Mesendoderm (in vitro differentiated cells): ENCODE data around the gene DYNC1I2. TPM values are rescaled to one million over a fixed set of nuclear protein-coding genes. Genes with fewer than 3 reads are reported as not detected.

Experiments used
- DNase-seq: peaks from one replicate; pipeline ENCODE4 v3.0.0; 2013
- H2AK5ac ChIP-seq: 2 replicates; pipeline ENCODE4 v1.6.1; 2013; ENCODE audit warnings: low read length, inconsistent platforms
- H2BK120ac ChIP-seq: 2 replicates; pipeline ENCODE4 v1.6.1; 2013; ENCODE audit warnings: low read depth, mild to moderate bottlenecking, low read length, moderate library complexity, mixed read lengths
- H2BK15ac ChIP-seq: replicated peaks from 2 replicates; pipeline ENCODE4 v1.6.1; 2013; ENCODE audit warnings: low read depth, mild to moderate bottlenecking, moderate library complexity
- H2BK5ac ChIP-seq: 2 replicates; pipeline ENCODE4 v1.6.1; 2013; ENCODE audit warnings: low read length, inconsistent platforms
- H3K18ac ChIP-seq: 2 replicates; pipeline ENCODE4 v1.6.1; 2013; ENCODE audit warnings: mild to moderate bottlenecking, low read length, mixed read lengths
- H3K23ac ChIP-seq: one replicate; pipeline ENCODE4 v1.6.1; 2013; ENCODE audit warnings: low read length
- H3K27ac ChIP-seq: 2 replicates; pipeline ENCODE4 v1.5.1; 2013; ENCODE audit warnings: low read depth, mild to moderate bottlenecking, inconsistent platforms, low read length, moderate library complexity
- H3K27me3 ChIP-seq: 2 replicates; pipeline ENCODE4 v1.6.1; 2013; ENCODE audit warnings: low read length, control low read depth, mild to moderate bottlenecking, inconsistent platforms; ENCODE audit not compliant: insufficient read depth, poor library complexity
- H3K36me3 ChIP-seq: 2 replicates; pipeline ENCODE4 v1.6.1; 2013; ENCODE audit warnings: low read length, inconsistent platforms; ENCODE audit not compliant: control insufficient read depth, insufficient read depth
- H3K4ac ChIP-seq: one replicate; pipeline ENCODE4 v1.6.1; 2013; ENCODE audit warnings: low read depth, mild to moderate bottlenecking, low read length, moderate library complexity
- H3K4me1 ChIP-seq: 2 replicates; pipeline ENCODE4 v1.6.1; 2013; ENCODE audit warnings: low read depth, low read length, inconsistent platforms; ENCODE audit not compliant: control insufficient read depth
- H3K4me2 ChIP-seq: 2 replicates; pipeline ENCODE4 v1.6.1; 2013; ENCODE audit warnings: low read length
- H3K4me3 ChIP-seq: 2 replicates; pipeline ENCODE4 v1.5.1; 2013; ENCODE audit warnings: mild to moderate bottlenecking, low read length
- H3K56ac ChIP-seq: one replicate; pipeline ENCODE4 v1.6.1; 2013; ENCODE audit warnings: low read length
- H3K79me1 ChIP-seq: 2 replicates; pipeline ENCODE4 v1.6.1; 2013; ENCODE audit warnings: low read length, inconsistent platforms
- H3K79me2 ChIP-seq: 2 replicates; pipeline ENCODE4 v1.6.1; 2013; ENCODE audit warnings: mild to moderate bottlenecking, low read length; ENCODE audit not compliant: control insufficient read depth, insufficient read depth
- H3K9ac ChIP-seq: 2 replicates; pipeline ENCODE4 v1.6.1; 2013; ENCODE audit warnings: low read length, inconsistent platforms
- H4K5ac ChIP-seq: one replicate; pipeline ENCODE4 v1.6.1; 2013; ENCODE audit warnings: low read length
- H4K8ac ChIP-seq: one replicate; pipeline ENCODE4 v1.6.1; 2013; ENCODE audit warnings: low read depth, mild to moderate bottlenecking, control low read depth, low read length, moderate library complexity
- WGBS: extraction: QIAGEN DNeasy Blood & Tissue Kit; methylation state at CpG from one replicate; pipeline ENCODE4 v1.1.7; 2013; ENCODE audit warnings: low lambda C conversion rate, missing lambda C conversion rate; ENCODE audit not compliant: insufficient coverage; ENCODE audit errors: extremely low coverage; 5-methylcytosine and 5-hydroxymethylcytosine counted together
- polyA plus RNA-seq, 2 experiments: library from polyadenylated mRNA; stranded (reverse); fragments of 200-250 nt; gene quantifications; one replicate each; pipeline ENCODE4 v1.2.3, GENCODE V29; 2013

The DYNC1I2 gene
- 106 TPM for polyA plus RNA-seq (2013, experiment 1 of 2)
- polyA plus RNA-seq (2013, experiment 2 of 2): 115 TPM

DNA sequence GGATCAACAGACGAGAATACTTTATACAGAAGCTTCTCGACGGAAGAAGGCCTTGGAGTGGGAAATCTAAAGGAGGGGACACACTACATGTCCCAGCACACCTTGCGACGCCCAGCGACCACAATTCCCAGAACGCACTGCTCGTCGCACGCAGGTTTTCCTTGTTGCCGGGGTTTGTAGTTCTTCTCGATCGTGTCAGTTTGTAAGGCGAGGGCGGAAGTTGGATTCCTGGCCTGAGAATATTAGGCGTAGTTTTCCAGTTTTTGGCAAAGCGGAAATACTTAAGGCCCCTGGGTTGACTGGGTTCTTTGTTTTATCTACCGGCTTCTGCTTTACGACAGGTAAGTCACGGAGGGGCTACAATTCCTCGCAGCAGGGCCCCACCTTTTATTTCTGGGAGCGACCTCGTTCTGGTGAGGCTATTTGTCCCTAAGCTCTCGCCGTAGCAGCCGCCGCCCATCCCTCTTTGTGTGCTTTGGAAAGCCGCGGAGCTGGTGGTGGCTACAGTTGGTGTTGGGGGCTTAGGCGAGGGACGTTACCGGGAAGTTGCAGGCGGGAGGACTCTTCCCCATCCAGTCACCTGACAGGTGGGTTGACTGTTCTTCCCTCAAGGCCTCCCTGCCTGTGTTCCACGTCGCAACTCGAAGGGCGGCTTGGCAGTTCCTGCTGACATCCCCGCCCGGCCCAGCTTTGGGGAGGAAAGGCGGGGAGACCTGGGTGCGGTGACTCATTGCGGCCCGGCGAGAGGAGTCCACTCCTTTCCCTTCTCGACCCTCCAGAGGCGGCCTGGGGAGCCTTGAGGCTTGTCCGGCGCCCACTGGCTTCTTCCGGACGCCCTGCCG is at the start of gene DYNC1I2:
Gene DYNC1I2 (plus strand): TSS at position 183 of the 842 bp plus-strand sequence. CDS start 2,687 bp downstream, outside the sequence.
- H3K4me2 ChIP-seq: peak within 1 kb of the TSS; percentile 53
- no peak within 1 kb of the TSS for H2BK120ac ChIP-seq
- no peak within 1 kb of the TSS for H4K8ac ChIP-seq
- H3K4me1 ChIP-seq: no peaks in the 10 kb centered on the region
- H3K9ac ChIP-seq: peak within 1 kb of the TSS; percentile 91
- H2BK15ac ChIP-seq: no peak within 1 kb of the TSS
- H3K18ac ChIP-seq: peak within 1 kb of the TSS; percentile 19
- H3K56ac ChIP-seq: peak within 1 kb of the TSS; percentile 88
- H3K4ac ChIP-seq: no peak within 1 kb of the TSS
- peaks cover 19% of the 10 kb centered on the region for H3K79me2 ChIP-seq
- no CpG with 5 or more reads among the region's 51 CpGs for WGBS
- no peak within 1 kb of the TSS for H2AK5ac ChIP-seq
- H3K23ac ChIP-seq: peak within 1 kb of the TSS; percentile 95
- H2BK5ac ChIP-seq: peak within 1 kb of the TSS; percentile 17
- peak within 1 kb of the TSS; percentile 99 for H3K4me3 ChIP-seq
- H3K27ac ChIP-seq: peak within 1 kb of the TSS; percentile 60
- H3K27me3 ChIP-seq: no peaks in the 10 kb centered on the region
- peaks cover 2% of the 10 kb centered on the region for H3K79me1 ChIP-seq
- peak; percentile 98 for DNase-seq
- H4K5ac ChIP-seq: no peak within 1 kb of the TSS
- H3K36me3 ChIP-seq: no peaks in the 10 kb centered on the region

DNA sequence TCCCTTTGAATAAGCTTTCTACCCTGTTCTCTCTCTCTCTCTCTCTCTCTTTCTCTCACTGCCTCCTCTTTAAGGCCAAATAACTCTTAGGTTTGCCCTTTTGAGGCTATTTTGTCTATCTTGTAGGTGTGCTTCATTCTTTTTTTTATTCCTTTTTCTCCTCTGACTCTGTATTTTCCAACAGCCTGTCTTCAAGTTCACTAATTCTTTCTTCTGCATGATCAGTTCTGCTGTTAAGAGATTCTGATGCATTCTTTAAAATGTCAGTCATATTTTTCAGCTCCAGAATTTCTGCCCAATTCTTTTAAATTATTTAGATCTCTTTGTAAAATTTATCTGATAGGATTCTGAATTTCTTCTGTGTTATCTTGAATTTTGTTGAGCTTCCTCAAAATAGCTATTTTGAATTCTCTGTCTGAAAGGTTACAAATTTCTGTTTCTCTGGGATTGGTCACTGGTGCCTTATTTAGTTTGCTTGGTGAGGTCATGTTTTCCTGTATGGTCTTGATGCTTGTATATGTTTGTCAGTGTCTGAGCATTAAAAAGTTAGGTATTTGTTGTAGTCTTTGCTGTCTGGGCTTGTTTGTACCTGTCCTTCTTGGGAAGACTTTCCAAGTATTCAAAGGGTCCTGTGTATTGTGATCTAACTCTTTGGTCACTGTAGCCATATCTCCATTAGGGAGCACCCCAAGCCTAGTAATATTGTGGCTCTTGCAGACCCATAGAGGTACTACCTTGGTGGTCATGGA is 35.4 kb upstream of the DYNC1I2 start:
- Histone ChIP-seq H2AK5ac (no peak overlapping the region), H3K36me3 (no peaks in the 10 kb centered on the region), H3K27me3 (no peaks in the 10 kb centered on the region), H3K56ac (no peak overlapping the region), H3K4me2 (no peak overlapping the region), H3K4me1 (no peaks in the 10 kb centered on the region), H2BK15ac (no peak overlapping the region), H3K18ac (no peak overlapping the region), H3K23ac (no peak overlapping the region), H2BK5ac (no peak overlapping the region), H3K79me2 (no peaks in the 10 kb centered on the region), H3K4me3 (no peak overlapping the region), H3K9ac (no peak overlapping the region), H3K79me1 (no peaks in the 10 kb centered on the region), H4K5ac (no peak overlapping the region), H4K8ac (no peak overlapping the region), H3K27ac (no peak overlapping the region), H3K4ac (no peak overlapping the region), H2BK120ac (no peak overlapping the region)
- no peak for DNase-seq

DNA sequence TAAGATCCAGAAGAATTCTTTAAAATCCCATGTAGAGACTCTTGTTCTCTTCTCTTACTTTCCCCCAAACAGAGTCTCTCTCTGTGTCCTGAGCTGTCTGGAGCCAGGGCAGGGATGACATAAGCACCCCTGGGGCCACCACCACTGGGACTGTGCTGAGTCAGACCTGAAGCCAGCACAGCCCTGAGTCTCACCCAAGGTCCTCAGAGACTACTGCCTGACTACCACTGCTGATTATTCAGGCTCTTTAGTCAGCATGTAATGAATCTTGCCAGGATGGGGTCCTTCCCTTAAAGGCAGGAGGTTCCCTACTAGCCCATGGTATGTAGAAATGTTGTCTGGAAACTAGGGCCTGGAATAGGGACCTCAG is 34.9 kb upstream of the DYNC1I2 start:
- no peak overlapping the region for H2BK15ac ChIP-seq
- no peaks in the 10 kb centered on the region for H3K79me2 ChIP-seq
- H3K4ac ChIP-seq: no peak overlapping the region
- no peaks in the 10 kb centered on the region for H3K36me3 ChIP-seq
- no peak overlapping the region for H3K23ac ChIP-seq
- H3K18ac ChIP-seq: no peak overlapping the region
- no peak overlapping the region for H3K4me3 ChIP-seq
- DNase-seq: peak; percentile 29
- H3K79me1 ChIP-seq: no peaks in the 10 kb centered on the region
- no peak overlapping the region for H2BK5ac ChIP-seq
- no peak overlapping the region for H3K56ac ChIP-seq
- no peak overlapping the region for H4K8ac ChIP-seq
- H2AK5ac ChIP-seq: no peak overlapping the region
- no peak overlapping the region for H4K5ac ChIP-seq
- no peak overlapping the region for H3K27ac ChIP-seq
- no peaks in the 10 kb centered on the region for H3K27me3 ChIP-seq
- H2BK120ac ChIP-seq: no peak overlapping the region
- H3K9ac ChIP-seq: no peak overlapping the region
- no peak overlapping the region for H3K4me2 ChIP-seq
- H3K4me1 ChIP-seq: no peaks in the 10 kb centered on the region

DNA sequence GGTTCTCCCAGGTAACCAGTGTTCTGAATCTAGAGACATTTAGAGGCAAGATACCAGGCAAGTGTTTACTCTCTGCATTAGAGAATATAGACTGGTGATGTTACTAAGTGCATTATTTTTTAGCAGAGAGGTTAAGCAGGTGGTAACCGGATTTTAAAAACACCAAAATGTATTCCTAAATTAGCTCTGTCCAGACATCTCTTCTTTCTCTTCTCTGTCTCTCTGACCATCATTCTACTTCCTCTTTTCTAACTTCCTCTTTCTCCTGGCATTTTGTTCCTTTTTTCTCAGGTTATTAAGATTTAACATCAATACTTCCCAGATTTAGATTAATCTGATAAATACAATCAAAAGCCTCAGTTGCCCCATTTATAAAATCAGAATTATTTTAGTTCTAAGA is 31.7 kb upstream of the DYNC1I2 start:
- H3K79me1 ChIP-seq: no peaks in the 10 kb centered on the region
- DNase-seq: no peak
- H3K36me3 ChIP-seq: no peaks in the 10 kb centered on the region
- H3K27ac ChIP-seq: no peak overlapping the region
- H3K27me3 ChIP-seq: no peaks in the 10 kb centered on the region
- H2BK15ac ChIP-seq: no peak overlapping the region
- H3K9ac ChIP-seq: no peak overlapping the region
- no peak overlapping the region for H2BK120ac ChIP-seq
- H2AK5ac ChIP-seq: no peak overlapping the region
- no CpG with 5 or more reads among the region's 1 CpG for WGBS
- no peak overlapping the region for H3K56ac ChIP-seq
- H4K8ac ChIP-seq: no peak overlapping the region
- H3K4me3 ChIP-seq: no peak overlapping the region
- no peak overlapping the region for H3K18ac ChIP-seq
- no peak overlapping the region for H3K4me2 ChIP-seq
- H2BK5ac ChIP-seq: no peak overlapping the region
- no peaks in the 10 kb centered on the region for H3K79me2 ChIP-seq
- no peak overlapping the region for H4K5ac ChIP-seq
- no peak overlapping the region for H3K23ac ChIP-seq
- no peaks in the 10 kb centered on the region for H3K4me1 ChIP-seq
- no peak overlapping the region for H3K4ac ChIP-seq

DNA sequence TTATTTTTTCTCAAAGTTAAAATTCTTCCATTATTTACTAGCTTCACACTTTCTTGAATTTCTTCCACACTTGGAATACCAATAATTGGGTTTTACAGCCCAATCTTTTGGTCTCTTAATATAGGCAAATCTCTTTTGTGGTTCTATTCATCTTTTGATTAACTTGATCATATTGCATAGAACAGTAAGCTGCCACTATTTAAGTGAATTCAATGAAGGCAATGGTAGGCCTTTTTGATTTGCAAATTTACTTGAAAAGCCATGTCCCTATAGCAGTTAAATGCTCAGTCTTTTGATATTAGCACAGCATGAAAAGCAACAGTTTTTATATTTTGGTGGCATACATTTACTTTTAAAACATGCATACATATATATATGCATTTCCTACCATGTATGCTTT is 20.2 kb upstream of the DYNC1I2 start:
- H3K18ac ChIP-seq: no peak overlapping the region
- H3K4me1 ChIP-seq: no peaks in the 10 kb centered on the region
- H2BK15ac ChIP-seq: no peak overlapping the region
- H3K27ac ChIP-seq: no peak overlapping the region
- H2AK5ac ChIP-seq: no peak overlapping the region
- H3K79me2 ChIP-seq: no peaks in the 10 kb centered on the region
- no peak overlapping the region for H2BK5ac ChIP-seq
- no peak overlapping the region for H3K9ac ChIP-seq
- H3K23ac ChIP-seq: no peak overlapping the region
- no peak overlapping the region for H3K4me3 ChIP-seq
- no peaks in the 10 kb centered on the region for H3K36me3 ChIP-seq
- no peak overlapping the region for H3K4ac ChIP-seq
- H3K27me3 ChIP-seq: no peaks in the 10 kb centered on the region
- H3K4me2 ChIP-seq: no peak overlapping the region
- DNase-seq: no peak
- no peak overlapping the region for H4K8ac ChIP-seq
- H3K79me1 ChIP-seq: no peaks in the 10 kb centered on the region
- H3K56ac ChIP-seq: no peak overlapping the region
- H2BK120ac ChIP-seq: no peak overlapping the region
- no peak overlapping the region for H4K5ac ChIP-seq
